ENCODE measurements around the gene FAM114A1. TPM values are rescaled to one million over a fixed set of nuclear protein-coding genes. Genes with fewer than 3 reads are reported as not detected.

FAM114A1 gene
- polyA plus RNA-seq, 3 donors, result 3.2 to 12.0 (median 4.1) TPM

GRCh38 chr4:38872620-38873019 is 5.0 kb downstream of the FAM114A1 start:
- Mint-ChIP-seq H3K27me3 (ENCODE audit: low read depth in 3 of 3) (no peaks in the 10 kb centered on the region), H3K36me3 (peaks cover 16 to 22% of the 10 kb centered on the region in 2 donors), H3K4me1 (peaks cover 33% of the 10 kb centered on the region), H3K27ac (no peak overlapping the region), H3K4me3 (no peak overlapping the region), H3K9me3 (peaks cover 0 to 5% (median 2%) of the 10 kb centered on the region in 7 donors)
- H4K20me1 ChIP-seq (ENCODE audit: insufficient read depth, low read length), result no peaks in the 10 kb centered on the region
- intact Hi-C loops (cut with micrococcal nuclease), result loop anchor here in 1 of 2 donors (10.0 kb wide), 1 partner anchor 182 kb away; no protein-coding TSS in a partner anchor
- no peak overlapping the region for H3K4me2 ChIP-seq (replicated peaks; ENCODE audit: extremely low read depth, low read length, poor library complexity, severe bottlenecking)
- H3K9me3 ChIP-seq (replicated peaks in 1 of 2; ENCODE audit: control insufficient read depth in 1 of 2, insufficient read depth in 1 of 2, low read length in 2 of 2), result no peaks in the 10 kb centered on the region
- no peak overlapping the region for H3K4me3 ChIP-seq (replicated peaks in 1 of 3; ENCODE audit: low read depth in 2 of 3, low read length in 3 of 3)
- 86% methylated on average over 4 of the region's 5 CpGs for WGBS (ENCODE audit: insufficient coverage)
- no peak for DNase-seq
- no peak overlapping the region for H3K9ac ChIP-seq (ENCODE audit: insufficient read depth, low read length, poor library complexity, severe bottlenecking)
- H3K79me2 ChIP-seq (ENCODE audit: insufficient read depth, low read length), result peaks cover 26% of the 10 kb centered on the region
- H3K27me3 ChIP-seq (ENCODE audit: control insufficient read depth in 2 of 2, insufficient read depth in 2 of 2, low read length in 2 of 2), result no peaks in the 10 kb centered on the region
- peaks cover 0 to 16% of the 10 kb centered on the region in 2 donors for H3K36me3 ChIP-seq (replicated peaks in 1 of 2; ENCODE audit: control insufficient read depth in 1 of 2, insufficient read depth in 2 of 2, low read length in 2 of 2)
- H3K4me1 ChIP-seq (ENCODE audit: control insufficient read depth in 1 of 2, insufficient read depth in 2 of 2, low read length in 2 of 2), result peaks cover 15 to 19% of the 10 kb centered on the region in 2 donors
- TF ChIP-seq, protein P1, sequence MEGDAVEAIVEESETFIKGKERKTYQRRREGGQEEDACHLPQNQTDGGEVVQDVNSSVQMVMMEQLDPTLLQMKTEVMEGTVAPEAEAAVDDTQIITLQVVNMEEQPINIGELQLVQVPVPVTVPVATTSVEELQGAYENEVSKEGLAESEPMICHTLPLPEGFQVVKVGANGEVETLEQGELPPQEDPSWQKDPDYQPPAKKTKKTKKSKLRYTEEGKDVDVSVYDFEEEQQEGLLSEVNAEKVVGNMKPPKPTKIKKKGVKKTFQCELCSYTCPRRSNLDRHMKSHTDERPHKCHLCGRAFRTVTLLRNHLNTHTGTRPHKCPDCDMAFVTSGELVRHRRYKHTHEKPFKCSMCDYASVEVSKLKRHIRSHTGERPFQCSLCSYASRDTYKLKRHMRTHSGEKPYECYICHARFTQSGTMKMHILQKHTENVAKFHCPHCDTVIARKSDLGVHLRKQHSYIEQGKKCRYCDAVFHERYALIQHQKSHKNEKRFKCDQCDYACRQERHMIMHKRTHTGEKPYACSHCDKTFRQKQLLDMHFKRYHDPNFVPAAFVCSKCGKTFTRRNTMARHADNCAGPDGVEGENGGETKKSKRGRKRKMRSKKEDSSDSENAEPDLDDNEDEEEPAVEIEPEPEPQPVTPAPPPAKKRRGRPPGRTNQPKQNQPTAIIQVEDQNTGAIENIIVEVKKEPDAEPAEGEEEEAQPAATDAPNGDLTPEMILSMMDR (IDR thresholded peaks at IDR 0.05), result no peak
- H2AFZ ChIP-seq (ENCODE audit: insufficient read depth, low read depth, low read length, poor library complexity, severe bottlenecking), result no peak overlapping the region
- H3K27ac ChIP-seq (ENCODE audit: low read depth in 1 of 2, low read length in 2 of 2), result no peak overlapping the region

GRCh38 chr4:38873290-38873944 is 5.8 kb downstream of the FAM114A1 start:
- peaks cover 22 to 28% of the 10 kb centered on the region in 2 donors for H3K36me3 Mint-ChIP-seq
- peaks cover 9 to 12% of the 10 kb centered on the region in 2 donors for H3K4me1 ChIP-seq (ENCODE audit: control insufficient read depth in 1 of 2, insufficient read depth in 2 of 2, low read length in 2 of 2)
- H3K27me3 Mint-ChIP-seq (ENCODE audit: low read depth in 3 of 3), result no peaks in the 10 kb centered on the region
- H3K4me2 ChIP-seq (replicated peaks; ENCODE audit: extremely low read depth, low read length, poor library complexity, severe bottlenecking), result no peak overlapping the region
- no peak overlapping the region for H3K4me3 ChIP-seq (replicated peaks in 1 of 3; ENCODE audit: low read depth in 2 of 3, low read length in 3 of 3)
- TF ChIP-seq, protein P1 (IDR thresholded peaks at IDR 0.05), result peak; percentile 20
- peaks cover 28% of the 10 kb centered on the region for H3K4me1 Mint-ChIP-seq
- H3K9me3 ChIP-seq (replicated peaks in 1 of 2; ENCODE audit: control insufficient read depth in 1 of 2, insufficient read depth in 1 of 2, low read length in 2 of 2), result no peaks in the 10 kb centered on the region
- WGBS (ENCODE audit: insufficient coverage), result 43% methylated on average over 3 of the region's 5 CpGs
- H3K36me3 ChIP-seq (replicated peaks in 1 of 2; ENCODE audit: control insufficient read depth in 1 of 2, insufficient read depth in 2 of 2, low read length in 2 of 2), result peaks cover 3 to 22% of the 10 kb centered on the region in 2 donors
- no peaks in the 10 kb centered on the region for H3K27me3 ChIP-seq (ENCODE audit: control insufficient read depth in 2 of 2, insufficient read depth in 2 of 2, low read length in 2 of 2)
- peaks cover 19% of the 10 kb centered on the region for H3K79me2 ChIP-seq (ENCODE audit: insufficient read depth, low read length)
- DNase-seq, result no peak
- no peaks in the 10 kb centered on the region for H4K20me1 ChIP-seq (ENCODE audit: insufficient read depth, low read length)
- H3K9ac ChIP-seq (ENCODE audit: insufficient read depth, low read length, poor library complexity, severe bottlenecking), result no peak overlapping the region
- intact Hi-C loops (cut with micrococcal nuclease), result loop anchor here in 1 of 2 donors (10.0 kb wide), 1 partner anchor 181 kb away; no protein-coding TSS in a partner anchor
- H3K9me3 Mint-ChIP-seq, result peaks cover 0 to 5% (median 2%) of the 10 kb centered on the region in 7 donors
- H3K27ac Mint-ChIP-seq, result peak overlapping the region in 2 of 7 donors; percentile 71 to 74
- no peak overlapping the region for H3K4me3 Mint-ChIP-seq
- H3K27ac ChIP-seq (ENCODE audit: low read depth in 1 of 2, low read length in 2 of 2), result peak overlapping the region in 1 of 2 donors; percentile 27
- no peak overlapping the region for H2AFZ ChIP-seq (ENCODE audit: insufficient read depth, low read depth, low read length, poor library complexity, severe bottlenecking)
